RWPE1 (cell line): ENCODE data around the gene KASH5.

ENCODE experiments used
- CTCF ChIA-PET: fragments of 350-600 bp; sonication (Branson Sonifier 250); formaldehyde crosslinking; extraction: SDS; loops from one replicate; lab custom pipeline; 2021; lab: Yijun Ruan, JAX
- POLR2A ChIA-PET: fragments of 400-600 bp; formaldehyde crosslinking; extraction: SDS; loops from one replicate; lab custom pipeline; 2020; ENCODE audit warnings: antibody characterized with exemption; ENCODE audit not compliant: low non-redundant PET; lab: Yijun Ruan, JAX
- DNase-seq: peaks from one replicate; pipeline ENCODE4 v3.0.0; 2012; ENCODE audit warnings: low spot score
- H3K27ac ChIP-seq: fragments of 450-650 bp; 2 replicates; pipeline ENCODE4 v1.5.1; 2017
- CTCF ChIP-seq: fragments of 450-650 bp; conservative IDR thresholded peaks from 2 replicates; pipeline ENCODE4 v1.5.1; 2017; ENCODE audit warnings: low read depth, mild to moderate bottlenecking

KASH5 gene

GRCh38 chr19:49427855-49428546, 40.0 kb downstream of the KASH5 start:
- H3K27ac ChIP-seq, result no peak overlapping the region
- TF ChIP-seq CTCF, result no peak
- ChIA-PET POLR2A (no interaction called here), CTCF (interaction anchor here (2.1 kb wide), 1 partner anchor 36 kb away, joined by 7 read pairs; no protein-coding TSS in a partner anchor)
- DNase-seq, result no peak

GRCh38 chr19:49428547-49429451, 40.8 kb downstream of the KASH5 start:
- POLR2A ChIA-PET, result no interaction called here
- no peak overlapping the region for H3K27ac ChIP-seq
- no peak for TF ChIP-seq CTCF
- CTCF ChIA-PET, result interaction anchor here (0.6 to 1.1 kb wide), 3 partner anchors 9 to 219 kb away, joined by 3 read pairs; no protein-coding TSS in a partner anchor
- no peak for DNase-seq

- H3K27ac ChIP-seq, result no peak overlapping the region
- DNase-seq, result no peak
- TF ChIP-seq CTCF, result no peak
- ChIA-PET POLR2A (interaction anchor here (0.6 kb wide), 1 partner anchor 38 kb away, joined by 3 read pairs; no protein-coding TSS in a partner anchor), CTCF (interaction anchor here (0.6 to 1.4 kb wide), 4 partner anchors 36 to 1565 kb away, joined by 3 to 6 read pairs (median 3); no protein-coding TSS in a partner anchor)
Measured at GRCh38 chr19:49430172-49430677, 42.2 kb downstream of the KASH5 start.

GRCh38 chr19:49430678-49431329, 42.8 kb downstream of the KASH5 start:
- ChIA-PET CTCF (interaction anchor here (1.1 to 1.4 kb wide), 2 partner anchors 36 to 39 kb away, joined by 3 read pairs; no protein-coding TSS in a partner anchor), POLR2A (no interaction called here)
- no peak; the same call in 1 of the 2 replicates for TF ChIP-seq CTCF
- DNase-seq, result no peak
- no peak overlapping the region for H3K27ac ChIP-seq

GRCh38 chr19:49431330-49431749, 43.3 kb downstream of the KASH5 start:
- no peak overlapping the region for H3K27ac ChIP-seq
- peak; percentile 34 for DNase-seq
- CTCF ChIA-PET, result interaction anchor here (1.1 kb wide), 1 partner anchor 39 kb away, joined by 3 read pairs; no protein-coding TSS in a partner anchor
- POLR2A ChIA-PET, result no interaction called here
- TF ChIP-seq CTCF, result no peak
